Testis (tissue), 2 donors: ENCODE data around the gene TNRC6C.

ENCODE experiments used
- CTCF ChIP-seq, 3 experiments: fragments of 450-650 bp in 2 of 3; fragments of 200-600 bp in 1 of 3; sonication (generic) in 1 of 3; IDR thresholded peaks; one replicate each; pipeline ENCODE4 v1.5.1; 2016 to 2019; ENCODE audit warnings: antibody characterized with exemption in 3 of 3, mild to moderate bottlenecking in 2 of 3, moderate library complexity in 1 of 3
- POLR2A ChIP-seq: fragments of 450-650 bp; IDR thresholded peaks from one replicate; pipeline ENCODE4 v1.6.1; 2017; ENCODE audit warnings: antibody characterized with exemption, mild to moderate bottlenecking, moderate library complexity

GRCh38 chr17:78143214-78144146 lies 185.0 kb downstream of the TNRC6C start:
- no peak for TF ChIP-seq CTCF (IDR thresholded peaks at IDR 0.05)
- no peak for TF ChIP-seq POLR2A
